ENCODE results near the gene TRAM2.

TRAM2 gene

GRCh38 chr6:52544602-52545405 is 32.1 kb downstream of the TRAM2 start:
- no peak for DNase-seq

GRCh38 chr6:52543729-52544601 is 32.9 kb downstream of the TRAM2 start:
- no peak for DNase-seq

GRCh38 chr6:52543262-52543661 is 33.6 kb downstream of the TRAM2 start:
- DNase-seq = no peak

DNA sequence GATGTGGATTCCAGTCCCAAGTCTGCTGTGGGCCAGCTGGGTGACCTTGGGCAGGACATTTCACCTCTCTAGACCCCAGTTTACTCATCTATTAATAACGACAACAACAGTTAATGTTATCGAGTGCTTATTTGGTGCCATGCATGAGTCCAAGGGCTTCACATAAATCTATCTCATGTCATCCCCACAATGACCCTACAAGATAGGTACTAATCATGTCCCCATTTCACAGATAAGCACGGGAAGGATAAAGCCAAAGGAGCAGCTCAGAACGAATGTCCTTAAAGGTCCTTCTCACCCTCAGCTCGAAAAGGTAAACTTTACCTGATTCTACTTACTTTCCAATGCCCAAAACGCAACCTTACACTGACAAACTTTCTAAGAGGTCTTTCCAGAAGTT is 35.7 kb downstream of the TRAM2 start:
- DNase-seq = no peak

- no peak for DNase-seq
These were observed 36.5 kb downstream of the TRAM2 start for GRCh38 chr6:52540286-52540902.

- DNase-seq = no peak
These were observed 37.3 kb downstream of the TRAM2 start for GRCh38 chr6:52539607-52540006.

DNA sequence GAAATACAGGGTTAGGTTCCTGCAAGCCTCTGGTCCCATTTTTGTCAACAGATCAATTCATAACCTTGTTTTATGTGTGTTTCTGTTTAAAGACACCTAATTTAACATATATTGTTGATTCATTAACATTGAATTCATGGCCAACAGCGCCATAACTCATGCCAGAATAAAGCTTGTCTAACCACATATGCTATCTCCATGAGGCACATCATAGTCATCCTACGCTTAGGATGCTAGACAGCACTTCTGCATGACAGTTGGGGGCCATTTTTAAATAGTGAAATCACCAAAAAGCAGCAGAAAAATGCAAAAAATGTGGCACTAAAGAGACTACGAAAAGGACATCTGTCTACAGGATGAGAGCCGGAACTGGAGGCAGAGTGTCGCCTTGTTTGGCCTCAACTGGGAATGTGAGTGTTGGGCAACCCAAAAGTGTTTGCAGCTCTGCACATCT is 37.9 kb downstream of the TRAM2 start:
- no peak for DNase-seq

DNA sequence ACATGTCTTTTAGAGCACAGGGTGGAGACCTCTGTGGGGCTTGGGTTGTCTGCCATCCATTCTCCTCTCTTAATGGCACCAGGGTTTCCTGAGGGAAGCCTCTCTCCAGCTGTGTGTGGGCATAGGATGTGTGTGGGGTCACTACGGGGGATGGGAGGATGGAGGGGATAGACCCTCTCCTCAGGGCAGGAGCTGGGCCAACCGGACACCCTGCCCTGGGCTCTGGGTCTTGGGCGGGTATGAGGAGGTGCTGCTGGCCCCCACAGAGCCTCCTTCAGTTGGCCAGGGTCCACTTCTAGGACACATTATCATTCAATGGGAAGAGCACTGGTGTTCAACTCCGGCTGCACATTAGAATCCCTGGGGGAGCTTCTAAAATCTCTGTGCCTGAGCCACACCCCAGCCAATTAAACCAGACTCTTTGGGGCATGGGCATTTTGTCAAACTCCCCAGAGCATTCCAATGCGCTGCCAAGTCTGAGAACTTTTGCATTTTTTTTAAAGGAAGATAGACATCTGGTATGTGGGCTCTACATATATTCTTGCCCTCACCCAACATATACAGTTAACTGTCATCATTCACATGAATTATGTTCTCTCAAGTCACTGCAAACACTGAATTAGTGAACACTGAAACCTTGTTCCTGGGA is 38.5 kb downstream of the TRAM2 start:
- DNase-seq = no peak

DNA sequence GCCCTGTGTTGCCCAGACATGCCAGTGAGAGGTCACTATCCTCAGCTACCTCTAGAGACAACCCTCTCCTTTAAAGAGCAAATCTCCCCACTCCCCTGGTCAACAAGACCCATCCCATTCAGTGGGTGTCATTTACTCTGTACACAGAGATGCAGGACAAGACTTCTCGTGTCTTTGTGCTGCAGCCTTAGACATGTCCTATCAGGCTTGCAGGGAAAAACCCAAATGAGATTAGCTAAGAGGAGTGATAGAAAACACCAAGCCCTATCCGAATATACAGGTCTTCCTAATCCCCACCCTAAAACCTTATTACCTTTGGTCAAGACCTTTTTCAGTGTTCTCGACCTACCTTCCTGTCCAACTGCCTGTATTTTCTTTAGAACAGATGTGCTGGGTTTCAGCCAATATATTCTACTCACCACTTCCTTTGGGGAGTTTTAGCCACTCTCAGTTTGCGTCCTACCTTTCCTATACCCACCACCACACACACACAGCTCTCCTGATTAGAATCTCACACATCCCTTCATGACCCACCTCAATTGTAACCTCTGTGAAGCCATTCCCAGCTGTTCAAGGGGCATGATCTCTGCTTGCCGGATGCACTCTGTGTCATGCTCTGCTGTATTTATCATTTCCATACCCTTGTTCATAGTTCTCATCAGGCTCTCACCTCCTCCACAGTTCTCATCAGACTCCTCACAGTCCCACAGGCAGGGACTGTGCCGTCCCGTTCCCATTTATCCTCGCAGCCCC is 39.7 kb downstream of the TRAM2 start:
- peak; percentile 67 for DNase-seq

- DNase-seq = no peak
These were observed 40.4 kb downstream of the TRAM2 start for GRCh38 chr6:52536424-52536916.

DNA sequence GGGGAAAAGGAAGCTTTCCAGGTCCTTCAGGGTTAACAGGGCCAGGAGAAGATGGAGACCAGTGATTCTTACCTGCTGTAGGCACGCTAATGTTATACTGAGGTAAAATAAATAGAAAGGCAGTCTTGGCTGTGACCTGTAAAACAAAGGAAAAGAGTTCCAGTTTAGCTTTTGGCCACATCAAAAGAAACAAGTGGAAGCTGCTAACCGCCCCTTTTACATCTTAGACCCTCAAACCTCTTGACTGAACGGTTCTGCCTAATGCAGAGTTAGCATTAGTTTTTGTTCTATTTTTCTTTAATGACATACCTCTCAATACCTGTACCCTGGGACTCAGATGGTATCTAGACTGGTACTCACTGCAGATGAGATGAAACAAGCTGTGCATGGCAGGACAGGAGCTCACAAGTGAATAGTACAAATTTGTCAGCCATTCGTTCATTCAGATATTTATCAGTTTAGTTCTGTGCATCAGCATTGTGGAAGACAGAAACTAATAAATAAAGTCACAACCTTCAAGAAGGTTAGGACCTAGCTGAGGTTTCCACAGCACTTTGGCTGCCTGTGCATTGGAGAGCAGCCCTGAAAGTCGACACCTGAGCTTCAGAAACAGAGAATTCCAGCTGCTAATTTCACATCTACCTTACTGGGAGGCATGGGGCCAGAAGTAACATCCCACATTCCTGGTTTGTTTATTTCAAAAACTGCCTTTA is 41.0 kb downstream of the TRAM2 start:
- DNase-seq = no peak

GRCh38 chr6:52534966-52535390 is 41.9 kb downstream of the TRAM2 start:
- peak; percentile 75 for DNase-seq

- DNase-seq = no peak
These were observed 42.5 kb downstream of the TRAM2 start for GRCh38 chr6:52534363-52534762.

DNA sequence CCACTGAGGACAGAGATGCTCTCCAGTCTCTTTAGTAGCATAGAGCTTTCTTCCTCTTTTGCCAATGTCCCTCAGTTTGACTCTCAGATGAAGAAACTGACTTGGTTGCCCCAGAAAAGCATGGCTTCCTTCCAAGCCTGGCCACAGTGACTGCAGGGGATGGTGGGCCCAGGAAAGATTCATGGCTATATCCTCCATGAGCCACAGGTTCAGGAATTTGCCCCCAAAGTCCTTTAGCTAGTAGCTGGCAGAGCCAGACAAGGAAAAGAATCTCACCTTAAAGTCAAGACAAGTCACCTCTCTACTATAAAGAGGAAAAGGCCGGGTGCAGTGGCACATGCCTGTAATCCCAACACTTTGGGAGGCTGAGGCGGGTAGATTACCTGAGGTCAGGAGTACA is 43.4 kb downstream of the TRAM2 start:
- no peak for DNase-seq

DNA sequence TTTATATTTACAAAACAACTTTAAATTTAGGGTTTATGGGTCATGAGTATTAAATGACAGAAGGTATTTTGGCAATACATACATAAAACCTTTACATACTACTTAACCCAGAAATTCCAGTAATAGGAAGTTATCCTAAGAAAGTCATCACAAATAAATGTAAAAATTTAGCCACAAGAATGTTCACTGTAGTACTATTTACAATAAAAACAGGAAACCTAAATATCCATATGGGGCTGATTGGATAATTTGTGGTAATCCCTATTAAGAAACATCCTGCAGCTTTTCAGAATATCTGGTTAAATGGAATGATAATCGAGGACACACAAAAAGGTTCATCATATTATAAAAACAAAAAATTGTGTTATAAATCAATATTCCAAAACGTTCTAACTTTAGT is 44.4 kb downstream of the TRAM2 start:
- no peak for DNase-seq

DNA sequence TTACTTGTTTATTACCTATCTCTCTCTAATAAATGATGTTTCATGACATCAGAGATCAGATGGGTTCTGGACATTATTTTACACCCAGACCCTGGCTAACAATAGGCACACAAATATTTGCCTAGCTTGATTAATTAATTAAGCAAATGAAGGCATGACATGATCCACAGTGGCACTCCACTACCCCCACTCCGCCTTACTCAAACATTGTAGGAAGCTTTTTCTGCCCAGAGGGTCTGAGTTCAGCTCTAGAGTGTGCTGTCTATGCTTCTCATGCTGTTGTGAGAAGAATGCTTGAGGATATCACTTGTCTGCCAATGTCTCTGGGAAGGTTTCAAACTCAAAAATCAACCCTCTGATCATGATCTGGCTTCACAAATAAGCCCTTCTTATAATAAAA is 45.0 kb downstream of the TRAM2 start:
- DNase-seq = no peak

- no peak for DNase-seq
These were observed 45.5 kb downstream of the TRAM2 start for GRCh38 chr6:52531396-52531795.

DNA sequence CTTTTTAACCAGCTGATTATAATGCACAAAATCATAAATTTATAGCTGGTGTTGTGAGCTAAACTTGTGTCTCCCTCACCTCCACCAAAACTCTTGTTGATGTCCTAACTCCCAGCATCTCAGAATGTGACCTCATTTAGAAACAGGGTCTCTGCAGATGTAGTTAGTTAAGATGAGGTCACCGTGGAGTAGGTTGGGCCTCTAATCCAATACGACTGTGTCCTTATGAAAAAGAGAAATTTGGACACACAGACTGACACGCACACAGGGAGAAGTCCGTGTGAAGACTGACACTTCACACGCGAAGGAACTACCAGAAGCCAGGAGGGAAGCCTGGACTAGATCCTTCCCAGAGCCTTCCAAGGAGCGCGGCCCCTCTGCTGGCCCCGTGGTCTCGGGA is 46.5 kb downstream of the TRAM2 start:
- no peak for DNase-seq

DNA sequence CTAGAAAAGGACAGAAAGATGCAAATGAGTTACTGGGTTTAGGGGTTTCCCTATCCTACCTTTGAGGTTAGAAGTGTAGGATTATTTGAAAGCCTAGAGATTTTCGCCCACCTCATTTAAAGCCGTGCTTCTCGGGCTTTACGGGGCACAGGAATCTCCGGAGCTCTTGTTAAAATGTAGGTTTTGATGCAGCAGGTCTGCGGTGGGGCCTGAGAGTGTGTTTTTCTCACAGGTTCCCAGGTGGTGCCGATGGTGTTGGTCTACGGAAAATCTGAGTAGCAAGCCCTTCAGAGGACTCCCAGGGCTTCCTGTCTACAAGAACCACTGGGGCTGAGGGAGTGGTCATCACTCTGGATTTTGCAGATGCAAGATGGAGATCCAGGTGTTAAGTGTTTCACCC is 47.5 kb downstream of the TRAM2 start:
- DNase-seq = no peak

- DNase-seq = no peak
These were observed 49.4 kb downstream of the TRAM2 start for GRCh38 chr6:52527436-52527835.

DNA sequence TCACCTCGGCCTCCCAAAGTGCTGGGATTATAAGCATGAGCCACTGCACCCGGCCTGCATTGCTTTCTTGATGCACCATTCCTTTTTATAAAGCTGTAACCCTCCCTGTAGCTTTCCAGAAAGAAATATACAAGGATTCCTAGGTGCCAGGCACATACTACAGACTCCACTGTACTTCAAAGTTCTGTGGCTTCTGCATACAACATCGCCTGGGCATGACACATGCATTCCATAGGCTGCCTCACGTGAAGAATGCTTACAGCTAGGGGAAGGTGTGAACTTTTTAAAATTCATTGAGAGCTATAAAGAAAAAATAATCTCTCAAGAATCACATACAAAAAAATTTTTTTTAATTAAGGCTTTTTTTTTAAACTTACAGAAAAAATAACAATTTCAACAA is 50.2 kb downstream of the TRAM2 start:
- no peak for DNase-seq

Data from activated CD4-positive, alpha-beta T cell treated with anti-CD3 and anti-CD28 coated beads, Interleukin-2, amount 50 U/mL, for 16 hours (primary cell).